Calu3 (cell line): ENCODE data around the gene TCOF1. TPM values are rescaled to one million over a fixed set of nuclear protein-coding genes. Genes with fewer than 3 reads are reported as not detected.

Source experiments
- BruUV-seq: library from RNA; stranded (reverse); fragments of 400-500 nt; replicated peaks from 2 replicates; lab custom pipeline; 2021; lab: Mats Ljungman, UMichigan
- CTCF ChIA-PET: fragments of 300-600 bp; sonication (Branson Sonifier 250); formaldehyde crosslinking; loops from one replicate; lab custom pipeline; 2022; ENCODE audit warnings: antibody characterized with exemption; lab: Charles Lee
- DNase-seq: peaks from one replicate; pipeline ENCODE4 v3.0.0; 2022
- H3K27ac Mint-ChIP-seq: one replicate; pipeline ENCODE4 v1.8.0; 2022; ENCODE audit warnings: mixed read lengths; ENCODE audit not compliant: unreplicated experiment
- H3K27me3 Mint-ChIP-seq: one replicate; pipeline ENCODE4 v1.8.0; 2022; ENCODE audit warnings: mixed read lengths; ENCODE audit not compliant: unreplicated experiment
- H3K36me3 Mint-ChIP-seq: one replicate; pipeline ENCODE4 v1.8.0; 2022; ENCODE audit warnings: mild to moderate bottlenecking, moderate library complexity, mixed read lengths; ENCODE audit not compliant: insufficient read depth, unreplicated experiment
- H3K4me1 Mint-ChIP-seq: one replicate; pipeline ENCODE4 v1.8.0; 2022; ENCODE audit warnings: mild to moderate bottlenecking, low read depth, mixed read lengths; ENCODE audit not compliant: unreplicated experiment
- H3K4me3 Mint-ChIP-seq: one replicate; pipeline ENCODE4 v1.8.0; 2022; ENCODE audit warnings: mild to moderate bottlenecking, low read depth, moderate library complexity, mixed read lengths; ENCODE audit not compliant: unreplicated experiment
- H3K9me3 Mint-ChIP-seq: one replicate; pipeline ENCODE4 v1.8.0; 2022; ENCODE audit warnings: low read depth, mixed read lengths; ENCODE audit not compliant: unreplicated experiment
- intact Hi-C: fragments of 100-400 bp; cut with micrococcal nuclease; formaldehyde crosslinking; loops from one replicate; pipeline ENCODE4 v1.10.0; 2022; ENCODE audit not compliant: unreplicated experiment
- total RNA-seq: library from RNA; stranded (reverse); gene quantifications from 2 replicates; pipeline ENCODE4 v1.2.3, GENCODE V29; 2022
- TF ChIP-seq, protein P1 (sequence below): fragments of 200-600 bp; IDR thresholded peaks from one replicate; pipeline ENCODE4 v1.8.0; 2022; ENCODE audit warnings: antibody characterized with exemption; ENCODE audit not compliant: unreplicated experiment

Gene TCOF1
- total RNA-seq, 1 experiment from 2014 or later = 106 TPM

DNA sequence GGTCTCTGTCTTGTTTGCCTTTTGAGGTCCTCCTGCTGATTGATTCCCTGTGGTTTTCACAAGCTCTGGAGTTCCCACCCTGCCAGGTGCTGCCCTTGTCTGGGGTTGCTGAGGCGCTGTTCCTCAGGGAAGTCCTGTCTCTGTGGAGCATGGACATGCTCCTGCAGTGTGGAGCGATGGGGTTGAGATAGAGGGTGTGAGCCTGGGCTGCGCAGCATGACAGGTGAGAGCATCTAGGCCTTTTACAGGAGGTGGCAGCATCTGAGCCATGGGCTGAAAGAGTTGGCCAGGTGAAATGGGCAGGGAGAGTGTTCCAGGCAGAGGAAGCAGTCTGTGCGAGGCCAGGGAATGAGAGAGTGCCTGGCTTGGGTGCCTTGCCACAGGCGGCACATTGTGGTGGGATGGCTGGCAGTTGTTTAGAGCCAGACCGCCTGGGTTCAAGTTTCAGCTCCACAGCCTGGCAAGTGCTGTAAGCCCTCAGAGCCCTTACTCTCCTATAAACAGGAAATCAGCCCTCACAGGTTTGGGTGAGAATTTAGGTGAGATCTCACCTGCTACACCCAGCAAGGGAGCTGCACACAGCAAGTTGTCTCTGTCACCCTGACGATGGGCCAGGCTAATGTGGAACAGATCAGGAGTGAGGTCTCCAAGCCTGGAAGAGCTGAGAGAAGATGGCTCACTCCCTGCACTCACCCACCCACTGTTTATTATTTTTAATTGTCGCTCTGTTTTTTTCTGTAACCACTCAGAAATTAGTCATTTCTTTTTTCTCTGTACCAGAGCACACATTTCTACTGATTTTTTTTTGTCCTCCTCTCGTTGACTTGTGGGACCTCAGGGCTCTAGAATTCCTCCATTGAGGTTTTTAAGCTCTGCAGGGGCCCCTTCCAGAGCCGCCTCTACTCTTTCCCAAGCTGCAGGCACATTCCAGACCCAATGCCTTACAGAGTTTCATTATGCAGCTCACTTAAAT, 19.6 kb downstream of the TCOF1 start:
- TF ChIP-seq, protein P1, sequence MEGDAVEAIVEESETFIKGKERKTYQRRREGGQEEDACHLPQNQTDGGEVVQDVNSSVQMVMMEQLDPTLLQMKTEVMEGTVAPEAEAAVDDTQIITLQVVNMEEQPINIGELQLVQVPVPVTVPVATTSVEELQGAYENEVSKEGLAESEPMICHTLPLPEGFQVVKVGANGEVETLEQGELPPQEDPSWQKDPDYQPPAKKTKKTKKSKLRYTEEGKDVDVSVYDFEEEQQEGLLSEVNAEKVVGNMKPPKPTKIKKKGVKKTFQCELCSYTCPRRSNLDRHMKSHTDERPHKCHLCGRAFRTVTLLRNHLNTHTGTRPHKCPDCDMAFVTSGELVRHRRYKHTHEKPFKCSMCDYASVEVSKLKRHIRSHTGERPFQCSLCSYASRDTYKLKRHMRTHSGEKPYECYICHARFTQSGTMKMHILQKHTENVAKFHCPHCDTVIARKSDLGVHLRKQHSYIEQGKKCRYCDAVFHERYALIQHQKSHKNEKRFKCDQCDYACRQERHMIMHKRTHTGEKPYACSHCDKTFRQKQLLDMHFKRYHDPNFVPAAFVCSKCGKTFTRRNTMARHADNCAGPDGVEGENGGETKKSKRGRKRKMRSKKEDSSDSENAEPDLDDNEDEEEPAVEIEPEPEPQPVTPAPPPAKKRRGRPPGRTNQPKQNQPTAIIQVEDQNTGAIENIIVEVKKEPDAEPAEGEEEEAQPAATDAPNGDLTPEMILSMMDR = no peak
- H3K4me3 Mint-ChIP-seq = no peak overlapping the region
- no peak for DNase-seq
- intact Hi-C loops = no loop called here
- H3K27me3 Mint-ChIP-seq = no peaks in the 10 kb centered on the region
- peaks cover 79% of the 10 kb centered on the region for H3K36me3 Mint-ChIP-seq
- H3K27ac Mint-ChIP-seq = no peak overlapping the region
- no TSS peak for BruUV-seq
- no peaks in the 10 kb centered on the region for H3K9me3 Mint-ChIP-seq
- CTCF ChIA-PET = no interaction called here
- H3K4me1 Mint-ChIP-seq = no peaks in the 10 kb centered on the region

DNA sequence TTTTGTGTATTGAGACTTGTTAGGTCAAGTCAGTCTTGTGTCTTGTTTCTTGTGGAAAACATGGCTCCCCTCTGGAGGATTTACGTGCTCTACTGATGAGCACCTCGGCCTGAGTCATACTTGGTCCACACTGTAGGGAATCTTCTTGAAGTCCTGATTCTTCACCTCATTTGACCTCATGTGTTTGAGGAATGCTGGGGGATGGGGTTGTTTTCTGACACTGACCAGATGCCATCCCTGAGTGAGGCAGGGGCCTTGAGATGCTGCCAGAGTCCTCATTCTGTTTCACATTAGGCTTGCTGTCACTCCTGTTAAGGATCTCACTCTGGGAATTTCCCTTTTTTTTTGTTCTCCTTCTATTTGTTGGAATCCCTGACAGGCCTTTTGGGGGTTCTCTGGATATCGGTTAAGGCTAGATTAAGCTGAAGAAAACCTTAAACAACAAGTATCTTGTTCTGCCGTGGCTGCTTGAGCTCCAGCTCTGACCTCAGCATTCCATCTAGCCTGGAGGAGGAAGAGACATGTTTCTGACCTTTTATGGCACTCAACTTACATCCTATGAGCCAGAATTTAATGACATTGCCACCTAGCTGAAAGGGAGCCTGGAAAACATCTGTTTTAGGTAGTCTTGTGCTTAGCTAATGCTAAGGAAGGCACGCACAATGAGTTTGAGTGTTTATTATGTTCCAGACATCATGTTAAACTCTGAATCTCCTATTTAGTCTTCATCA, 20.6 kb downstream of the TCOF1 start:
- Mint-ChIP-seq H3K27ac (no peak overlapping the region), H3K4me1 (no peaks in the 10 kb centered on the region), H3K9me3 (no peaks in the 10 kb centered on the region), H3K4me3 (no peak overlapping the region), H3K36me3 (peaks cover 74% of the 10 kb centered on the region), H3K27me3 (no peaks in the 10 kb centered on the region)
- intact Hi-C loops = no loop called here
- TF ChIP-seq, protein P1 = no peak
- DNase-seq = no peak
- CTCF ChIA-PET = interaction anchor here (0.6 kb wide), 1 partner anchor 12 kb away, joined by 4 read pairs; no protein-coding TSS in a partner anchor
- BruUV-seq = no TSS peak

GRCh38 chr5:150384701-150385100, 27.2 kb downstream of the TCOF1 start:
- TF ChIP-seq, protein P1 = no peak
- no peak overlapping the region for H3K27ac Mint-ChIP-seq
- H3K27me3 Mint-ChIP-seq = no peaks in the 10 kb centered on the region
- H3K4me3 Mint-ChIP-seq = no peak overlapping the region
- H3K4me1 Mint-ChIP-seq = no peaks in the 10 kb centered on the region
- intact Hi-C loops = no loop called here
- DNase-seq = no peak
- CTCF ChIA-PET = no interaction called here
- H3K9me3 Mint-ChIP-seq = no peaks in the 10 kb centered on the region
- peaks cover 49% of the 10 kb centered on the region for H3K36me3 Mint-ChIP-seq
- BruUV-seq = no TSS peak

DNA sequence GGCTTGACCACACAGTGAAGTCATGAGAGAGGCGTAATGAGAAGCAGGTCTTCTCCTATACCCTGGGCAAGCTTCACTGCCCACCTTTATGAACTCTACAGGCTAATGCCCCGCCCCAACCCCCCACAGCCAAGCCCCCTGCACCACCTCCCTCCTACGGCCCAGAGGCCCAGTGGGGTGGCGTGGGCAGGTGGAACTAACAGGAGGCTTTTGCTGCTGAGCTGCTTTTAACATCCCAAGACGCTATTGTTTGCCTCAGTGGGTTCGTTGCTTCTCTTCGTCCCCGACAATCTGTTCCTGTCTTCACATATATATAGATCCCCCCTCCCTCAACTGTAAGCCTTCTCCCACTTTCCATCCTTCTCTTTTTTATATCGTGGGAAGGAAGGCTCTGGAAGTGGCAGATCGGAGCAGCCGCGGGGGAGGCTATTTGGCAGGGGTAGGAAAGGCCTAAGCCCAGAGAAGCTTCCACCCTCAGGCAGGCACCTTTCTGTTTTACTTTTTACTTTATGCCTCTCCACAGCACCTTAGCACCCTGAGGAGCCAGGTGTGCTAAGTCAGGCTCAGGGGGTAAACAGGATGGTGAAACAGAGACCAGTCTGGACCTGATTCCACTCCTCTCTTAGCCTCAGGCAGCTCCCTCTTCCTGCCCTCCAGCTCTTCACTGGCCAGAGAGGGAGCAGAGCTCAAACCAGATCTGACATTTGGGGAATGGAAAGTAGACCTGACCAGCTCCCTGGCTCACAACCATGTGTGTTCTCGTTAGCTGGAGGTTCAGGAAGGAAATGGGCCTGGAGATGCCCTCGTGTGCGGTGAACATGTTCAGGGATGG, 28.7 kb downstream of the TCOF1 start:
- H3K4me1 Mint-ChIP-seq = no peaks in the 10 kb centered on the region
- intact Hi-C loops = no loop called here
- peaks cover 33% of the 10 kb centered on the region for H3K36me3 Mint-ChIP-seq
- H3K27me3 Mint-ChIP-seq = no peaks in the 10 kb centered on the region
- H3K9me3 Mint-ChIP-seq = no peaks in the 10 kb centered on the region
- no peak for DNase-seq
- H3K27ac Mint-ChIP-seq = peak overlapping the region; percentile 42
- TF ChIP-seq, protein P1 = no peak
- no TSS peak for BruUV-seq
- H3K4me3 Mint-ChIP-seq = no peak overlapping the region
- CTCF ChIA-PET = no interaction called here
